Hepatocyte (in vitro differentiated cells): ENCODE results near the gene RNF169. TPM values are rescaled to one million over a fixed set of nuclear protein-coding genes. Genes with fewer than 3 reads are reported as not detected.

Experiments used
- DNase-seq: peaks from one replicate; pipeline ENCODE4 v3.0.0-alpha.2; 2016; ENCODE audit warnings: low spot score
- H2AFZ ChIP-seq: fragments of 200-600 bp; sonication (generic); 2 replicates; pipeline ENCODE4 v1.6.0; 2016; ENCODE audit warnings: antibody characterized with exemption, mild to moderate bottlenecking
- H3K27ac ChIP-seq: fragments of 200-600 bp; sonication (generic); 2 replicates; pipeline ENCODE4 v1.5.1; 2016; ENCODE audit warnings: mild to moderate bottlenecking
- H3K27me3 ChIP-seq: fragments of 200-600 bp; sonication (generic); 2 replicates; pipeline ENCODE4 v1.6.1; 2016
- H3K36me3 ChIP-seq: fragments of 200-600 bp; sonication (generic); replicated peaks from 2 replicates; pipeline ENCODE4 v1.5.1; 2016; ENCODE audit warnings: low read depth; ENCODE audit not compliant: insufficient read depth
- H3K4me1 ChIP-seq: fragments of 200-600 bp; sonication (generic); 2 replicates; pipeline ENCODE4 v1.5.1; 2016; ENCODE audit warnings: mild to moderate bottlenecking, moderate library complexity; ENCODE audit not compliant: insufficient read depth
- H3K4me2 ChIP-seq: fragments of 200-600 bp; sonication (generic); 2 replicates; pipeline ENCODE4 v1.6.0; 2016
- H3K4me3 ChIP-seq: fragments of 200-600 bp; sonication (generic); 2 replicates; pipeline ENCODE4 v1.5.1; 2016; ENCODE audit warnings: mild to moderate bottlenecking
- H3K79me2 ChIP-seq: fragments of 200-600 bp; sonication (generic); 2 replicates; pipeline ENCODE4 v1.6.0; 2017; ENCODE audit warnings: mild to moderate bottlenecking
- H3K9me2 ChIP-seq: fragments of 200-600 bp; sonication (generic); replicated peaks from 2 replicates; pipeline ENCODE4 v1.6.0; 2017; ENCODE audit warnings: mild to moderate bottlenecking; ENCODE audit not compliant: insufficient read depth
- H3K9me3 ChIP-seq: fragments of 200-600 bp; sonication (generic); 2 replicates; pipeline ENCODE4 v1.5.1; 2016; ENCODE audit warnings: low read depth, mild to moderate bottlenecking
- H4K20me1 ChIP-seq: fragments of 200-600 bp; sonication (generic); 2 replicates; pipeline ENCODE4 v1.6.0; 2016; ENCODE audit warnings: mild to moderate bottlenecking; ENCODE audit not compliant: insufficient read depth, poor library complexity, severe bottlenecking
- CTCF ChIP-seq: fragments of 200-600 bp; sonication (generic); IDR thresholded peaks from 2 replicates; pipeline ENCODE4 v1.5.1; 2016; ENCODE audit warnings: antibody characterized with exemption, mild to moderate bottlenecking; ENCODE audit not compliant: poor library complexity
- EZH2 ChIP-seq: fragments of 200-600 bp; sonication (generic); IDR thresholded peaks from 2 replicates; pipeline ENCODE4 v1.6.1; 2016; ENCODE audit warnings: antibody characterized with exemption, mild to moderate bottlenecking, borderline replicate concordance
- EZH2phosphoT487 ChIP-seq: fragments of 200-600 bp; sonication (generic); IDR thresholded peaks from one replicate; pipeline ENCODE4 v1.6.1; 2018; ENCODE audit warnings: antibody characterized with exemption, mild to moderate bottlenecking, low read depth, moderate library complexity; ENCODE audit not compliant: unreplicated experiment, severe bottlenecking
- WGBS: methylation state at CpG from one replicate; pipeline ENCODE4 v1.1.6; 2016; ENCODE audit warnings: low lambda C conversion rate; ENCODE audit errors: missing lambda C conversion rate; 5-methylcytosine and 5-hydroxymethylcytosine counted together
- polyA plus RNA-seq: library from polyadenylated mRNA; unstranded; fragments of >200 nt; fragmentation: Nextera tagmentation; extraction: Ambion mirVana; gene quantifications from 2 replicates; pipeline ENCODE4 v1.2.1, GENCODE V29; 2016
- total RNA-seq: library from RNA; depleted of rRNA; stranded (reverse); fragments of >200 nt; gene quantifications from 2 replicates; pipeline ENCODE4 v1.2.3, GENCODE V29; 2014

The RNF169 gene
- total and polyA plus RNA-seq, 2 experiments from 2014 or later: 2.4 to 18.8 TPM

- H3K9me3 ChIP-seq: no peaks in the 10 kb centered on the region
- no peak overlapping the region for H2AFZ ChIP-seq
- H3K4me1 ChIP-seq: peaks cover 32% of the 10 kb centered on the region
- H3K9me2 ChIP-seq: no peaks in the 10 kb centered on the region
- peaks cover 66% of the 10 kb centered on the region for H3K79me2 ChIP-seq
- H3K36me3 ChIP-seq: no peaks in the 10 kb centered on the region
- no peak overlapping the region for H3K4me3 ChIP-seq
- H4K20me1 ChIP-seq: peaks cover 22% of the 10 kb centered on the region
- DNase-seq: peak; percentile 32
- H3K27me3 ChIP-seq: no peaks in the 10 kb centered on the region
- H3K4me2 ChIP-seq: peak overlapping the region; percentile 46
- TF ChIP-seq EZH2 (no peak), EZH2phosphoT487 (no peak), CTCF (no peak)
- 75% methylated on average over 15 of the region's 15 CpGs for WGBS
- peak overlapping the region; percentile 70 for H3K27ac ChIP-seq
Measured at GRCh38 chr11:74754507-74755252, 6.0 kb downstream of the RNF169 start.

GRCh38 chr11:74755395-74755995, 6.8 kb downstream of the RNF169 start:
- Histone ChIP-seq H3K4me1 (peaks cover 26% of the 10 kb centered on the region), H3K27ac (peak overlapping the region; percentile 70), H3K4me3 (no peak overlapping the region)

GRCh38 chr11:74756571-74756970, 7.9 kb downstream of the RNF169 start:
- Histone ChIP-seq H3K27me3 (no peaks in the 10 kb centered on the region), H4K20me1 (peaks cover 22% of the 10 kb centered on the region), H3K9me2 (no peaks in the 10 kb centered on the region), H2AFZ (no peak overlapping the region), H3K4me1 (peaks cover 26% of the 10 kb centered on the region), H3K36me3 (no peaks in the 10 kb centered on the region), H3K9me3 (no peaks in the 10 kb centered on the region), H3K27ac (no peak overlapping the region), H3K4me3 (no peak overlapping the region), H3K79me2 (peaks cover 48% of the 10 kb centered on the region), H3K4me2 (no peak overlapping the region)
- TF ChIP-seq EZH2phosphoT487 (no peak), CTCF (no peak), EZH2 (no peak)
- DNase-seq: no peak
- 96% methylated on average over 1 of the region's 1 CpG for WGBS

More at GRCh38 chr11:74755395-74755995, 6.8 kb downstream of the RNF169 start:
- no peak for TF ChIP-seq EZH2
- no peak for TF ChIP-seq CTCF
- no peak for TF ChIP-seq EZH2phosphoT487
- H3K27me3 ChIP-seq: no peaks in the 10 kb centered on the region
- H2AFZ ChIP-seq: no peak overlapping the region
- peaks cover 58% of the 10 kb centered on the region for H3K79me2 ChIP-seq
- H4K20me1 ChIP-seq: peaks cover 22% of the 10 kb centered on the region
- no peaks in the 10 kb centered on the region for H3K9me3 ChIP-seq
- no peaks in the 10 kb centered on the region for H3K36me3 ChIP-seq
- no peak for DNase-seq
- H3K9me2 ChIP-seq: no peaks in the 10 kb centered on the region
- peak overlapping the region; percentile 46 for H3K4me2 ChIP-seq
- WGBS: 31% methylated on average over 1 of the region's 1 CpG
